HUES48 (cell line): Measurements from ENCODE around the gene AKNAD1.
"Not testable (repeated sequence)": the region's sequence is repeated elsewhere in the genome, so short reads cannot be mapped to it uniquely, and the experiment has no call there.

ENCODE experiments used
- H3K27ac ChIP-seq: one replicate; pipeline ENCODE4 v1.7.0; 2013; ENCODE audit warnings: low read depth, low read length, inconsistent platforms
- H3K27me3 ChIP-seq: 2 replicates; pipeline ENCODE4 v1.6.1; 2013; ENCODE audit warnings: mild to moderate bottlenecking, low read length; ENCODE audit not compliant: control insufficient read depth, insufficient read depth
- H3K36me3 ChIP-seq: 2 replicates; pipeline ENCODE4 v1.6.1; 2013; ENCODE audit warnings: low read length; ENCODE audit not compliant: control insufficient read depth, insufficient read depth
- H3K4me1 ChIP-seq: 2 replicates; pipeline ENCODE4 v1.6.1; 2013; ENCODE audit warnings: mild to moderate bottlenecking, low read length; ENCODE audit not compliant: control insufficient read depth, insufficient read depth
- H3K4me3 ChIP-seq: 2 replicates; pipeline ENCODE4 v1.5.1; 2013; ENCODE audit warnings: mild to moderate bottlenecking, low read depth, low read length
- H3K9ac ChIP-seq: 2 replicates; pipeline ENCODE4 v1.6.1; 2013; ENCODE audit warnings: mild to moderate bottlenecking, low read depth, low read length, moderate library complexity
- H3K9me3 ChIP-seq: 2 replicates; pipeline ENCODE4 v1.6.1; 2013; ENCODE audit warnings: low read length; ENCODE audit not compliant: control insufficient read depth, insufficient read depth

The AKNAD1 gene

GRCh38 chr1:108856994-108857393 is at the start of gene AKNAD1:
TSS of gene AKNAD1 (minus strand) at chr1:108857094. CDS start at chr1:108852664, 4,430 bp downstream.
- Histone ChIP-seq H3K9ac (no peak within 1 kb of the TSS), H3K4me1 (no peaks in the 10 kb centered on the region), H3K9me3 (no peaks in the 10 kb centered on the region), H3K27ac (no peak within 1 kb of the TSS), H3K36me3 (no peaks in the 10 kb centered on the region), H3K27me3 (no peaks in the 10 kb centered on the region), H3K4me3 (no peak within 1 kb of the TSS)

- H3K27ac ChIP-seq, result no peak overlapping the region
- peaks cover 8% of the 10 kb centered on the region for H3K36me3 ChIP-seq
- no peak overlapping the region for H3K4me3 ChIP-seq
- H3K4me1 ChIP-seq, result peaks cover 13% of the 10 kb centered on the region
- H3K9ac ChIP-seq, result no peak overlapping the region
- no peaks in the 10 kb centered on the region for H3K27me3 ChIP-seq
- no peaks in the 10 kb centered on the region for H3K9me3 ChIP-seq
Observed at GRCh38 chr1:108901106-108901505, 44.2 kb upstream of the AKNAD1 start.

- peaks cover 8% of the 10 kb centered on the region for H3K36me3 ChIP-seq
- no peak overlapping the region for H3K9ac ChIP-seq
- no peaks in the 10 kb centered on the region for H3K9me3 ChIP-seq
- peaks cover 14% of the 10 kb centered on the region for H3K4me1 ChIP-seq
- no peak overlapping the region for H3K27ac ChIP-seq
- H3K4me3 ChIP-seq, result no peak overlapping the region
- H3K27me3 ChIP-seq, result no peaks in the 10 kb centered on the region
Observed at GRCh38 chr1:108897865-108898720, 41.2 kb upstream of the AKNAD1 start.

- H3K27ac ChIP-seq, result no peak overlapping the region
- H3K4me1 ChIP-seq, result peaks cover 14% of the 10 kb centered on the region
- H3K9ac ChIP-seq, result no peak overlapping the region
- H3K27me3 ChIP-seq, result no peaks in the 10 kb centered on the region
- H3K9me3 ChIP-seq, result no peaks in the 10 kb centered on the region
- no peak overlapping the region for H3K4me3 ChIP-seq
- H3K36me3 ChIP-seq, result peaks cover 8% of the 10 kb centered on the region
Observed at GRCh38 chr1:108896146-108897145, 39.6 kb upstream of the AKNAD1 start.

GRCh38 chr1:108893141-108893530 is 36.2 kb upstream of the AKNAD1 start:
- no peaks in the 10 kb centered on the region for H3K36me3 ChIP-seq
- H3K4me3 ChIP-seq, result no peak overlapping the region
- no peak overlapping the region for H3K27ac ChIP-seq
- H3K9ac ChIP-seq, result no peak overlapping the region
- H3K4me1 ChIP-seq, result peaks cover 14% of the 10 kb centered on the region
- no peaks in the 10 kb centered on the region for H3K27me3 ChIP-seq
- H3K9me3 ChIP-seq, result no peaks in the 10 kb centered on the region

GRCh38 chr1:108892356-108893140 is 35.7 kb upstream of the AKNAD1 start:
- peaks cover 14% of the 10 kb centered on the region for H3K4me1 ChIP-seq
- no peaks in the 10 kb centered on the region for H3K36me3 ChIP-seq
- no peak overlapping the region for H3K4me3 ChIP-seq
- no peaks in the 10 kb centered on the region for H3K9me3 ChIP-seq
- H3K9ac ChIP-seq, result no peak overlapping the region
- no peak overlapping the region for H3K27ac ChIP-seq
- no peaks in the 10 kb centered on the region for H3K27me3 ChIP-seq

- no peak overlapping the region for H3K27ac ChIP-seq
- no peaks in the 10 kb centered on the region for H3K9me3 ChIP-seq
- H3K4me1 ChIP-seq, result no peaks in the 10 kb centered on the region
- no peak overlapping the region for H3K9ac ChIP-seq
- H3K36me3 ChIP-seq, result no peaks in the 10 kb centered on the region
- no peaks in the 10 kb centered on the region for H3K27me3 ChIP-seq
- H3K4me3 ChIP-seq, result no peak overlapping the region
Observed at GRCh38 chr1:108889706-108890384, 33.0 kb upstream of the AKNAD1 start.

GRCh38 chr1:108889006-108889645 is 32.2 kb upstream of the AKNAD1 start:
- H3K27ac ChIP-seq, H3K4me3 ChIP-seq, H3K27me3 ChIP-seq, H3K4me1 ChIP-seq, H3K9ac ChIP-seq, H3K36me3 ChIP-seq, H3K9me3 ChIP-seq: not testable (repeated sequence)

- H3K9ac ChIP-seq, result no peak overlapping the region
- H3K4me1 ChIP-seq, result no peaks in the 10 kb centered on the region
- no peaks in the 10 kb centered on the region for H3K36me3 ChIP-seq
- H3K4me3 ChIP-seq, result no peak overlapping the region
- no peak overlapping the region for H3K27ac ChIP-seq
- no peaks in the 10 kb centered on the region for H3K27me3 ChIP-seq
- H3K9me3 ChIP-seq, result no peaks in the 10 kb centered on the region
Observed at GRCh38 chr1:108886292-108886691, 29.4 kb upstream of the AKNAD1 start.

GRCh38 chr1:108884968-108885367 is 28.1 kb upstream of the AKNAD1 start:
- H3K4me1 ChIP-seq, result no peaks in the 10 kb centered on the region
- H3K36me3 ChIP-seq, result no peaks in the 10 kb centered on the region
- no peaks in the 10 kb centered on the region for H3K9me3 ChIP-seq
- H3K27ac ChIP-seq, result no peak overlapping the region
- no peak overlapping the region for H3K9ac ChIP-seq
- no peak overlapping the region for H3K4me3 ChIP-seq
- no peaks in the 10 kb centered on the region for H3K27me3 ChIP-seq
